Inflammatory macrophage treated with lipopolysaccharide for 1 hour (primary cell): ENCODE measurements around the gene CCND1.

ENCODE experiments used
- DNase-seq, 2 donors: peaks; one replicate each; pipeline ENCODE4 v3.0.0-alpha.2; 2020 to 2022

CCND1 gene

DNA sequence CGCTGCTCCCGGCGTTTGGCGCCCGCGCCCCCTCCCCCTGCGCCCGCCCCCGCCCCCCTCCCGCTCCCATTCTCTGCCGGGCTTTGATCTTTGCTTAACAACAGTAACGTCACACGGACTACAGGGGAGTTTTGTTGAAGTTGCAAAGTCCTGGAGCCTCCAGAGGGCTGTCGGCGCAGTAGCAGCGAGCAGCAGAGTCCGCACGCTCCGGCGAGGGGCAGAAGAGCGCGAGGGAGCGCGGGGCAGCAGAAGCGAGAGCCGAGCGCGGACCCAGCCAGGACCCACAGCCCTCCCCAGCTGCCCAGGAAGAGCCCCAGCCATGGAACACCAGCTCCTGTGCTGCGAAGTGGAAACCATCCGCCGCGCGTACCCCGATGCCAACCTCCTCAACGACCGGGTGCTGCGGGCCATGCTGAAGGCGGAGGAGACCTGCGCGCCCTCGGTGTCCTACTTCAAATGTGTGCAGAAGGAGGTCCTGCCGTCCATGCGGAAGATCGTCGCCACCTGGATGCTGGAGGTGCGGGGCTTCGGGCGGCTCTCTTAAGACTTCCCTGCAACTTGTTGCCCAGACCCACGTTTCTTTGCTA lies at the start of gene CCND1:
Gene CCND1 (plus strand): TSS at position 162 of the 587 bp plus-strand sequence. CDS start 158 bp downstream, at position 320.
- peak; percentile 55 to 75 for DNase-seq

GRCh38 chr11:69592986-69593650 lies 47.8 kb upstream of the CCND1 start:
- DNase-seq: no peak

GRCh38 chr11:69593851-69594250 lies 47.1 kb upstream of the CCND1 start:
- no peak for DNase-seq

- peak in 1 of 2 donors; percentile 8 for DNase-seq
These were observed 46.5 kb upstream of the CCND1 start for GRCh38 chr11:69594481-69594880.

DNA sequence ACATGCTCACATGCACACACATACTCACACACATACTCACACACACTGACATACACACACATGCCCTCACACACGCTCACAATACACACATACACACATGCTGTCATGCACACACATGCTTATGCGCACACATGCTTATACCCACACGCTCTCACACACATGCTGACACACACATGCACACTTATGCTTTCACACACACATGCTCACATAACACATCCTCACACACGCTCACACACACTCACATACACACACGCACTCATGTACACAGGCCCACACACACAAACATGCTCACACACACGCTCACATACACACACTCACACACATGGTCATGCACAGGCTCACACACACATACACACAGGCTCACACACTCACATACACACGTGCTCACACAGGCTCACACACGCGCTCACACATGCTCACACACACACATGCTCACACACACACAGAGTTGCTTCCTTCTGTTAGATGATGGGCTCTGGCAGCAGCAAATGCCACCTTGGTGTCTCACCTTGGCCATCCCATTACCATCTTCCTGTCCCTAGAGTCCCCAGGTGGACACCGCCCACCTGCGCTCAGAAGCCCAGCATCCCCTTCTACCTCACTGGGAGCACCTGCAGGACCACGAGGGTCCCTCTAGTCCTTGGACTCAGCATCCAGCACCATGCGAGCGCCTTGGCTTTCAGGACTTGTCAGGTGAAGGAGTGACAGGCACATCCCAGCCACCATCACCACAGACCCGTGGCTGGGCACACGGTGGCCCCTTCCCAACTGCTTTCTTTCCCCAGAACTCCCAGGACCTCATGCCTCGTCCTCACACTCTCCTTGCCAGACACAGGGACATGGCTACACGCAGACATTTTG lies 44.9 kb upstream of the CCND1 start:
- no peak for DNase-seq

GRCh38 chr11:69598147-69598546 lies 42.8 kb upstream of the CCND1 start:
- peak; percentile 3 to 4 for DNase-seq

- no peak for DNase-seq
These were observed 41.5 kb upstream of the CCND1 start for GRCh38 chr11:69599502-69599901.

DNA sequence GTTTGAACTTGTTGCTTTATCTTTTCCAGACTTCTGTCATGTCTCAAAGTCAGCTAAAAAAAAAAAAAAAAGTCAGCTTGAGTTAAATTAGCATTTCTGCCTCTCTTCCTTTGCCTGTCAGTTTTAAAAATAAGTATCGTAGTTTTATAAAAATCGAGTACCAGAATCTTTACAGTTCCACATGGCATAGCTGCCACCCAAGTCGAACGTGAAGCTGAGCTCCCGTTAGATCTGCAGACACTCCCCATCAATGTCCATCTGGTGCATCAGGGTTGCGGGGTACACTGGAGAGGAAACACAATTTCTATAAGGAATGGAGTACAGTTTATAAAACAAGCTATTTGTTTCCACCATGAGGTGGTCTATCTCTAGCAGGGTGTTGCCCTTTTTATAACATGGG lies 41.0 kb upstream of the CCND1 start:
- no peak for DNase-seq

DNA sequence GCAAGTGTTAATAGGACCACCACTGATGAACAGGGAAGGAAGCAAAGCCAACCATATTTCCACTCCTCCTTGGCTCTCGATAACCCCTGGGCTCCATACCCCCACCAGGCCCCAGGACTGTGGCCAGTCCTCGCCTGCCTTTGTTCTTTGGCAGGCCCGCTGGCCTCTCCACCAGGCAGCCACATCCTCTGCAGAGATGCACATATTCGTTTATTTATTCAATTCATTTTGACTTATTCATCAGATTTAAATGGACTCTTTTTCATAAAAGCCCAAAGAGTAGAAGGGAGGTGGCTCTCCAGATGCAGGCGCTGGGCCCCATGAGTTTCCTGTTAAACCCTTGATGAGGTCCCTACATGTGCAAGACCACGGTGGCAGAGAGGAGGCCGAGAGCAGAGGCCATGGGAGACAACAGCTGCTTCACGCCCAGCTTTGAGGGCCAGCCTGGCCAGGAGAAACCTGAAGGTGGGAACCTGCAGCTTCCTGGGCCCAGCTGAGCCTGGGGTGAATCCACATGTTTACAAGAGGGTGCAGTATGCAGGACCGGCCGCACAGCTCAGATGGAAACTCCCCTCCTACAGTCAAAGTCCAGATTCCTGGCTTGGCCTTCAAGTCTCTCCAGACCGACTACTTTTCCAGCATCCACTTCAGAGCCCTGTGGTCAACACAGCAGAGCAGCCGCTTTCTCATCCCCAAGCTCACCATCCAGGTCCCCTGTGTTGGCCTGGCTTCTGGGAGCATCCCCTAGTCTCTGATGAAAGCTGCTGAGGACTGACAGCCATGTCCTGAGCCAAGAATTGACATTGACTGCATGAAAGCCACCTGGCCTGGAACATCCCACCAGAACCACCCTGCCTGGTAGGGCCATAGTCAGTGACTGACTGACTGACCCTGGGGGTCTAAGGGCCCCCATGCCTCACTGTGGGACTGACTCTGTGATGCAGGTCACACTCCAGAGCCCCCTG lies 39.7 kb upstream of the CCND1 start:
- no peak for DNase-seq

- DNase-seq: no peak
These were observed 37.7 kb upstream of the CCND1 start for GRCh38 chr11:69603111-69603836.

DNA sequence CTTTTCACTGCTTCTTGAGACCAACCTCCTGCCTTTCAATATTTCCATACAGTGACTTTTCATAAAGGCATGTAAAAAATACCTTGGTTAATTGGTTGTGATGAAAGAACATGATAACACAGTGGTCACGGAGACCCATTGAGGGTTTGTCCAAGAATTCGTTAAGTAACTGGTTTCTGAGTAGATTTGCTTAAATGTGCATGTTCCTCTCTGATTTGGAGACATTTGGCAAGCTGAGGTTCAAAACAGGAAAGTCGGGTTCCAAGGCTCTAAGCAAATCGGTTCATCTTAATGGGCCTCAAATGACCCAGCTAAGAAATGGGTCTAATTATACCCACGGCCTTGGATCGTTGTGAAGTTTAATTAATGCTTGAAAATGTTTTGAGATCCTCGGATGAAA lies 36.9 kb upstream of the CCND1 start:
- no peak for DNase-seq

DNA sequence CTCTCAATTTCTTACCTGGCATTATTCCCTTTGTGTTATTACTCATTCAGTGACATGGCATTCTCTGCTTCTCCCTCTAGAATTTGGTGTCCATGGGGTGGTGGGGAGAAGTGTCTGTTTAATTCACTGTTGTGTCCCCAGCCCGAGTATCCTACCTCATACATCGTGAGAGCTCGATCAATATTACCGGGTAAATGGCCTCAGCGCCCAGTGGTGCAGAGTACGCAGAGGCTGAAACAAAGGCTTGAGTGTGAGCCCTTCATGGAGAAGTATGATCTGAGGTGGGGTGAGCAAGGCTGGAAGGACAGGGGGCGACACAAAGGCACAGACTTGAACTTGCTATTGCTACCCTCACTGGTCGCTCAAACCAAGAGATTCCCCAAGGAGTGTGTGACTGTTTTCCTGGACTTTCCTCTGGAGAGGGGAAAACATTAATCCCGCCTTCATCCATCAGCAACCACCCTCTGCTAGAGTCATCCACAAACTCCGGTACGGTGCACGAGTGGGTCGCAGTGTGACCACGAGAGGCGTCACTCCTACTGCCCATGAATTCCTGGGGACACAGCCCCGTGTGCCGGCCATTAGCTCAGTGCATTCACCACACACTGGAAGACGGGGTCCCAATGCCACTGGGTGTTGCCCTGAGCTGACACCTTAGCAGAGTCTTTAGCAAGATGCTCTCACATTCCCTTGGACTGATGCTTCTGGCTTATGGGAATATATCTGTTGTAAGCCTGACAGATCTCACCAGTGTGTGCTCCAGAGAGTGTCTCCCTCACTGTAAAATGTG lies 35.0 kb upstream of the CCND1 start:
- no peak for DNase-seq

DNA sequence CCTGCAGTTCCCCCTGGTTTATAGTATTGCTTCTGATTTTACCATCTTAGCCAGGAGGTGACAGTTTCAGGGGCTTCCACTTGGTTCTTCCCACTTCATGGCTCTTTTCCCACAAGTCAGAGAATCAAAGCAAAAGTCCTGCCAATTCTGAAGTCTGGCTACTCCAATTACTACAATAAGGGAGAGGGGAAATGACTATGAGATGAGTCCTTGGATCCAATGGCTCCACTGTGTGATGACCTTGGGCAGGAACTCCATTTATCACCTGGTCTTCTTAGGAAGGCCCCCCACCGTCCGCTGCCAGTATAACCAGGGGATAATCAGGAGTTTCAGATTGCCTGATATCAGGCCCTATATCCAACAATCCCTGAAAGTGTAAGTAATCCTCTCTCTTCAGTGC lies 31.6 kb upstream of the CCND1 start:
- DNase-seq: no peak

- no peak for DNase-seq
These were observed 29.1 kb upstream of the CCND1 start for GRCh38 chr11:69611548-69612526.

- DNase-seq: no peak
These were observed 27.4 kb upstream of the CCND1 start for GRCh38 chr11:69613594-69613993.

GRCh38 chr11:69614085-69614484 lies 26.9 kb upstream of the CCND1 start:
- no peak for DNase-seq

GRCh38 chr11:69615545-69616278 lies 25.2 kb upstream of the CCND1 start:
- no peak for DNase-seq

DNA sequence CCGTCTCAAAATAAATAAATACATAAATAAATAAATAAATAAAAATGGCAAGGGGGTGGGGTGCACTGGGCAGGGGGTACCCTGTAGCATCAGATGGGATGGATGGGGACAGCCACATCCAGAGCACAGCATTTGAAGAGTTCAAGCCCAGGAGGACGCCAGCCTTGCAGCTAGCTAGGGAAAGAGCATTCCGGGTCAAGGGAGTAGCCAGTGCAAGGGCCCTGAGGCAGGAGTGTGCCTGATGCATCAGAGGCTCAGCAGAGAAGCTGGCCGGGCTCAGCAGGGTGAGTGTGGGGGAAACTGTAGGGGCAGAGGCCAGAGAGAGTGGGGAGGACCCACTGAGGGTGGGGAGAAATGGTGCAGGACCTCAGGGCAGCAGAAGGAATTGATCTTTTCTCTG lies 23.7 kb upstream of the CCND1 start:
- DNase-seq: no peak

DNA sequence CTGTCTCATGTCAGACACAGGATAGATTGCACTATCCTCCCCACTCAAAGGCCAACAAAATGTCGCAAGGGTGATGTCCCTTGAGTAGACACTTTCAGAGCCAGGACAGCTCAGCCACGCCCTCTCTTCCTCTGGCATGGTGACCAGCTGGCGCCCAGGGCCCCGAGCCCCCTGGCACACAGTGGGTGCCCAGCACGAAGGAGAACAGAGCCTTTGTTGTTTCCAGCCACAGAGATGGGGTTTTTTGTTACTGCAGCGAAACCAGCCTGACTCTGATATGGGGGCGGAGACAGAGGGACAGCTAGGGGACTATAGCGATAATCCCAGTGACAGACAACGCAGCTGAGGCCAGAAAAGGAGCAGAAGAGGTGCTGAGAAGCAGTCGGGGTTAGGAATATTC lies 23.3 kb upstream of the CCND1 start:
- no peak for DNase-seq
